ENCODE data around the gene MATN4.

Gene MATN4

DNA sequence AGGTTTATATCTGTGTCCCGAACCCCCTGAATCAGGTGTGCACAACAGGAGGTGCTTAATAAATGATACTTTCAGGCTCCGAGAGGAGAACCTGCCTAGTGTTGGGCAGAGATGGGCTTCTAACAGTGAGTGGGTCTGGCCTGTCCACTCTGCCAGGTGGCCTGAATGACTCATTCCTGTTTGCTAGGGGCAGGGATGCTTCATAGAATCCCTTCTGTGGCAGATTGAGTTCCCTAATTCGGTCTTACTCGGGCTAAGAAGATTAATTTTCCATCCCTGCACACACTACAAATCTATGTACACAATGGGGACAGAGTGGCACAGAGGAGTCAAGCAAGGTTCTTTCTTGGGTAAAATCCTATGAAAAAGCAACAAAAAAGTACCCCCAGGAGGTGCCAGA, 20.4 kb upstream of the MATN4 start:
- peak overlapping the region; percentile 64 for H3K27ac ChIP-seq
- TF ChIP-seq CTCF (conservative IDR thresholded peaks at IDR 0.05), result no peak

- no peak overlapping the region for H3K27ac ChIP-seq
- TF ChIP-seq CTCF (conservative IDR thresholded peaks at IDR 0.05), result no peak
These were observed 17.3 kb upstream of the MATN4 start for GRCh38 chr20:45325371-45325770.

GRCh38 chr20:45323731-45324130, 15.6 kb upstream of the MATN4 start:
- no peak overlapping the region; the same call in 1 of the 2 replicates for H3K27ac ChIP-seq

GRCh38 chr20:45322952-45323383, 14.9 kb upstream of the MATN4 start:
- TF ChIP-seq CTCF (conservative IDR thresholded peaks at IDR 0.05), result peak; percentile 68
- H3K27ac ChIP-seq, result peak overlapping the region; percentile 69

More at GRCh38 chr20:45323731-45324130, 15.6 kb upstream of the MATN4 start:
- no peak for TF ChIP-seq CTCF (conservative IDR thresholded peaks at IDR 0.05)

DNA sequence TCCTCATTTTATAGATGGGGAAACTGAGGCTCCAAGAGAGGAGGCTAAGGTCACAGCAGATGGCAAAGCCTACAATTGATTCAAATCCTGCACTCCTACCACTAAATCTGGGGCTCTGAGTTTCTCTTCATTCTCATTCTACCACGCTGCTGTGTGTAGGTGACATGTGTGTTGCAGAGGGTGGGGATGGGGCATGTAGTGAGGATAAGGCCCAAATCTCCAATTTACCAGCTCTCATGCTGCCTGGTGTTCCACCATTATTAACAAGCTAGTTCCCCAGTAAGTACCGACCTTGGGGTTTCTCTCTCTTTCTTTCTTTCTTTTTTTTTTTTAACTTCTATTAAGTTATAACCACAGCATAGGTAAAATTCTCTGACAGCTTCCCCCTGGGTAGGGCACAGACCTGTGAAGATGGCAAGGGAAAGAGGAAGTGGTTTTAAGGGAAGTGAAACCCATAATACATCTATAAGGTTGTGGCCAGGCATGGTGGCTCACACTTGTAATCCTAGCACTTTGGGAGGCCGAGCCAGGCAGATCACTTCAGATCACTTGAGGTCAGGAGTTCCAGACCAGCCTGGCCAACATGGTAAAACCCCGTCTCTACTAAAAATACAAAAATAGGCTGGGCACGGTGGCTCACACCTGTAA, 13.0 kb upstream of the MATN4 start:
- peak overlapping the region; percentile 69 for H3K27ac ChIP-seq
- TF ChIP-seq CTCF (conservative IDR thresholded peaks at IDR 0.05), result no peak

DNA sequence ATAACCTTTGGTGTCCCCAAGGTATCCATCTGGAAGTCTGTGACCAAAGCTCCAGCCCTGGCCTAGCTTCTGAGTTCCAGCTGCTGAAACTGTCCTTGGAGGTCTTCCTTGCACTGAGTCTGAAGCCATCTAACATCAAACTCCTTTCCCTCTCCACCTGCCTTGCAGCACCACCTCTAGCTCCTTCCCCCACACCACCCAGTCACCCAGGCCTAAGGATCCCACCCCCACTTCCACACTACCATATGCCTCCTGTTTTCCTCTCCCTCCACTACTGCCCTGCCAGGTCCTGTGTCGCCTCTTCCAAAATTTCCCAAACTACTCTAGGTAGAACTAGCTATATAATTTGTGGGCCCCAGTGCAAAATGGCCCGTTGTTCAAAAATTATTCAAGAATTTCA, 10.8 kb upstream of the MATN4 start:
- no peak overlapping the region for H3K27ac ChIP-seq
- no peak for TF ChIP-seq CTCF (conservative IDR thresholded peaks at IDR 0.05)

GRCh38 chr20:45318386-45318939, 10.4 kb upstream of the MATN4 start:
- no peak for TF ChIP-seq CTCF (conservative IDR thresholded peaks at IDR 0.05)
- H3K27ac ChIP-seq, result no peak overlapping the region

Measured in VCaP (cell line).